Omental fat pad (tissue), 4 donors: ENCODE results near the gene MTX1. TPM values are rescaled to one million over a fixed set of nuclear protein-coding genes. Genes with fewer than 3 reads are reported as not detected.
"Not testable (repeated sequence)": the region's sequence is repeated elsewhere in the genome, so short reads cannot be mapped to it uniquely, and the experiment has no call there.

Source experiments
- ATAC-seq: fragments of 150-250 bp; one replicate; pipeline ENCODE4 v1.9.1; 2016; ENCODE audit warnings: mild to moderate bottlenecking, moderate library complexity; ENCODE audit not compliant: low FRiP score
- DNase-seq: peaks from one replicate; pipeline ENCODE4 v3.0.0-alpha.2; 2019; ENCODE audit warnings: low spot score
- CTCF ChIP-seq, 3 donors: fragments of 450-650 bp; IDR thresholded peaks; one replicate each; pipeline ENCODE4 v1.5.1; 2016 to 2017; ENCODE audit warnings: antibody characterized with exemption in 3 of 3, mild to moderate bottlenecking in 3 of 3, moderate library complexity in 2 of 3
- total RNA-seq, 4 donors: library from RNA; depleted of rRNA; stranded (reverse); fragments of >200 nt; gene quantifications; one replicate each; pipeline ENCODE4 v1.1.0, GENCODE V29; 2016

The MTX1 gene
- total RNA-seq, 4 donors from 2014 or later = 38.3 to 52.0 (median 40.8) TPM

GRCh38 chr1:155227261-155228095, 19.0 kb downstream of the MTX1 start:
- ATAC-seq (peak; percentile 97), DNase-seq (peak; percentile 96)
- no peak for TF ChIP-seq CTCF (IDR thresholded peaks at IDR 0.05)

DNA sequence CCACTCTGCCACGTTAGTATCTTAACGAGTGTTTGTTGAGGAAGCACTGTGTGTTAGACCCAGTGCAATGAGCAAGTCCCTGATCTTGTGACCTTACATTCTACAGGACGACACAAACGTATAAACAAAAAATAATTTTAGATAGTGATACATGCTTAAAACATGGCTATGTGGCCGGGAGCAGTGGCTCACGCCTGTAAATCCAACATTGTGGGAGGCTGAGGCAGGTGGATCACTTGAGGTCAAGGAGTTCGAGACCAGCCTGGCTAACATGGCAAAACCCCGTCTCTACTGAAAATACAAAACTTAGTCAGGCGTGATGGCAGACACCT, 19.6 kb downstream of the MTX1 start:
- DNase-seq (no peak), ATAC-seq (no peak)
- TF ChIP-seq CTCF (IDR thresholded peaks at IDR 0.05) = no peak

DNA sequence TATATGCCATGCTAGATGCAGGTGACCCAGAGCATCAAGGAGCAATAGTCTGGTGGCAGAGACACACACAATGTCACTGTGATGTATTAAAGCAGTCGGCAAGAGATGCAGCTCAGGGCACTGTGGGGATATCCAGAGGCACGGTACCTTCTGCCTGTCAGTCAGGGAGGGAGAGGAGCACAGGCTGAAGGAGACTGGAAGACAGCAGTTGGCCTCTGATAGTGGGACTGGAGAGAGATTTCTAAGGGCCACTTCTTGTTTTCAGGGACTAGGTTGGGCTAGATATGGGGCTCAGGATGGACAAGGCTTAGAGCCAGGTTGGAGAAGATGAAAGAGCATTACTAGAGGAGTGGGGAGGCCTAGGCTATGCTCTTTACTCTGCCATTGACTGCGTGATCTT, 22.8 kb downstream of the MTX1 start:
- not testable (repeated sequence) for ATAC-seq, DNase-seq

DNA sequence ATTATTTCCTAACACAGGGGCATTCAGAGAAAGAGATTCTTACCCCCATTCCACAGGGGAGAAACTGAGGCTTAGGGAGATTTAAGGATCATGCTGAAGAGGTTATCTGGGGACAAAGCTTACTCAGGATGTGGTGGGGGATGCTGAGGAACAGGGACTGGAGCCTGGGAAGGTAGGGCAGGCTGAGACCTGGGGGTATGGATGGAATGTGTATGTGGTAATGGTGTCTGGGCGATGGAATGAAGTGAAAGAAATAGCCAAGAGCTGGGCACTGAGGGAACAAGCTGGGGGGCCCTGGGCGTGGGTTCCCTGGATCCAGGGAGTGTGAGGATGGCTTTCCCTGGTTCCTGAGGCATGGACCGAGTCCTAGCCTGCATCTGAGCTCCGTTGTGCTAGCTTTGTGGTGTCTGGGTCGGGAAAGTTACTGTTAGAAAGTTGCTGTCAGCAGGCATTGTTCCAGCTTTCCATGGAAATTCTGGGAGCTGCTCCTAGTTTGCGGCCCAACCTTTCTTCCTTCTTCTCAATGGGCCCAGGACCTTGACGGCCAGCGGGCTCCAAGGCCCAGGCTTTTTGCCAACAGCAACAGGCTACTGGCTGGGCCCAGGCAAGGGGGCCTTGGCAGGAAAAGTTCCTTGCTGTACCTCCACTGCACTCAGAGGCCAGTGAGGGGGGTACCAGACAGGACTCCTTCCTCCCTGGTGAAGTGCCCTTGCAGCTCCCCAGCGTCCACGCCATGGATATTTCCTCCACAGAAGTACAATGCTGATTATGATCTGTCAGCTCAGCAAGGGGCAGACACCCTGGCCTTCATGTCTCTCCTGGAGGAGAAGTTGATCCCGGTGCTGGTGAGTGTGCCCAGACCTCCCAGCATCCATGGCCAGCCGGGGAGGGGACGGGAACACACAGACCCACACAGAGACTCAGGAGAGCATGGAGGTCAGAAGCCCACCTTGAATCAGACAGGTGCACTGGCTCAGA, 23.8 kb downstream of the MTX1 start:
- not testable (repeated sequence) for DNase-seq, ATAC-seq

DNA sequence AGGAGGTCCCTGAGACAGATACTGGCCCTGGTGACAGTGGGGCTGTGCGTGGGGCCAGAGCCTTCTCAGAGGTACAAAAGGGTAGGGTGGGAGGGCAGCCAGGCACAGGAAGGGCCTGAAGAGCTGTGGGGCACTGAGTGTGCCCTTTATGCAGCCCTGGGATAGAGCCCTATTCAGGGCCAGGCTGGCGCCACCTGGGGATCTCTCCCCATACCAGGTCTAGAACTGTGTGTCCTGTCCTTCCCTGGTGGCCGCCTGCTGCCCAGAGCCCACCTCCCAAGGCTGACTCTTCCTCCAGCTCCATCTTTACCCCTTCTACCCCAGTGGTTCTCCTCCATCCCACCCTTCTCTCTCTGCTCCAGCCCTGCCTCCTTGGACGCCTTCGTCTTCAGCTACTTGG, 25.0 kb downstream of the MTX1 start:
- not testable (repeated sequence) for DNase-seq

GRCh38 chr1:155235375-155235774, 26.9 kb downstream of the MTX1 start:
- ATAC-seq = not testable (repeated sequence)

More for the DNA sequence above, 25.0 kb downstream of the MTX1 start:
- not testable (repeated sequence) for ATAC-seq

DNA sequence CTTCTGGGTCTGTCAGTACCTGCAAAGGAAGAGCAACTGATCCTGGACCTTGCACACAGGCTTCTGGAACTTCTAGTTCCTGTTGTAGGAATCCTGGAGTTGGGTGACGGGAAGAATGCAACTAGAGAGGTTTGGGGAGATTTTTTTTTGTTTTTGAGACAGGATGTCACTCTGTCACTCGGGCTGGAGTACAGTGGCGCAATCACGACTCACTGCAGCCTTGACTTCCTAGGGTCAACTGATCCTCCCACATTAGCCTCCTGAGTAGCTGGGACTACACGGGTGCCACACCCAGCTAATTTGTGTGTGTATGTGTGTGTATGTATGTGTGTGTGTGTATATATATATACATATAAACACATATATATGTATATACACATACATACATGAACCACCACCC, 28.0 kb downstream of the MTX1 start:
- DNase-seq (no peak), ATAC-seq (no peak)
- no peak for TF ChIP-seq CTCF (IDR thresholded peaks at IDR 0.05)

More at GRCh38 chr1:155235375-155235774, 26.9 kb downstream of the MTX1 start:
- not testable (repeated sequence) for DNase-seq

DNA sequence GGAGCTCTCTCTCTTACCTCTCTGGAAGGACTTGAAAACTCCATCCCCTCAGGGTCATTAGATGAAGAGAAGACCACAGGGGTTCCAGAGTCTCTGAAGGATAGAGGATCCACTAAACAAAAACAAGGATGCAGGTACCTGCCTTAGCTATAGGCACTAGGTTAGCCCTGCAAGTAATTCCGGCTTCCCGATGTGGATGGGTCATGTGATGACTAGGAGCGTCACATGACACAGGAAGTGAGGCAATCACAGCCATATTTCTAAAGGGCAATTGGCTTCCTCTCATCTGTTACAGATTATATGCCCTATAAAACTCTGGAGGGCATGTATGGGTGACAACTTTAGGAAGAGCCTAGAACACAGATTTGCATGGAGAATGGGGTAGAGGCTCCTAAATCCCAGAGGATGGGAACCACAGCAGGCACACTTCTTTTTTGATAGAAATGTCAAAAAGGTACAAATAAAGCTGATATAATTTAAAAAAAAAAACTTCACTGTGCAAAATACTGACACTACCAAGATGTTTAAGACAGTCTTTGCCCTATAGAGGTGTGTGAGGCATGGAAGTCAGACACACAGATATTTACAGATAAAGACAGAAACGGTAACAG, 32.7 kb downstream of the MTX1 start:
- ATAC-seq (no peak), DNase-seq (peak; percentile 75)
- no peak for TF ChIP-seq CTCF (IDR thresholded peaks at IDR 0.05)
